HG02642 (cell line): ENCODE results near the gene MMP24.

Experiments used
- ATAC-seq: cut with Tn5 transposase; IDR thresholded peaks from one replicate; pipeline ENCODE4 v1.9.1; 2021; ENCODE audit warnings: mild to moderate bottlenecking; ENCODE audit not compliant: unreplicated experiment, poor library complexity

MMP24 gene

DNA sequence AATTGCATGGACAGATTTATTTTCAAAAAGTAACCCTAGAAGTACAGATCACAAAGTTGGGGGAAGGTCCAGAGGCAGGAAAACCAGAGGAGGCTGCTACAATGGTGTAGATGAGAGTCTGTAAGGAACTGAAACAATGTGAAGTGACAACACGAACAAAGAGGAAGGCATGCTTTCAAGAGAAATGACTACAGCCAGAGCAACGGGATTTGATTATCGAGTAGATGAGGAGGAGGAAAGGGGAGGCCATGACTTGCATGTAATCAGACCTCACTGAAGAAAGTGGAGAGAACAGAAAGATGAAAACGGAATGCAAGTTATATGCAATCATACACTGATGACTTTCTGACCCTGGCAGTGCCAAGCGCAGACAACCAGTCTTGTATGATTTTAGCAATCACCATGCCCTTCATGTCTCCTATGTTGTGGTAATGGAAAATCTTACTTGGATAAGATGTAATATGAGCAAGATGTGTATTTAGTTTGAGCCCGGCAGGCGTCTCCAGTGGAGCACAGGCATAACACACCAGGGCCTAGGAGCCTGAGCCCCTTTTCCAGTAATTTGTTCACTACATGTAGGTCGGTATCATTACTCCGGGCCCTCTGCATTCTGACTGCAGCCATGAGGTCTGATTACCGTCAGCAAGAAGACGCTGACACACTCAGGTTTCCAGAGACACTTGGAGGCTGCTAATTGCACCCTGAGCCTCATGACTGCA, 99.7 kb downstream of the MMP24 start:
- ATAC-seq, result no peak
